Raji (cell line): ENCODE measurements around the gene PSMF1.

Source experiments
- POLR2A ChIP-seq: IDR thresholded peaks from 2 replicates; pipeline ENCODE4 v1.6.1; 2011; ENCODE audit warnings: low read depth, low read length, control low read depth; ENCODE audit not compliant: insufficient read depth

Gene PSMF1

DNA sequence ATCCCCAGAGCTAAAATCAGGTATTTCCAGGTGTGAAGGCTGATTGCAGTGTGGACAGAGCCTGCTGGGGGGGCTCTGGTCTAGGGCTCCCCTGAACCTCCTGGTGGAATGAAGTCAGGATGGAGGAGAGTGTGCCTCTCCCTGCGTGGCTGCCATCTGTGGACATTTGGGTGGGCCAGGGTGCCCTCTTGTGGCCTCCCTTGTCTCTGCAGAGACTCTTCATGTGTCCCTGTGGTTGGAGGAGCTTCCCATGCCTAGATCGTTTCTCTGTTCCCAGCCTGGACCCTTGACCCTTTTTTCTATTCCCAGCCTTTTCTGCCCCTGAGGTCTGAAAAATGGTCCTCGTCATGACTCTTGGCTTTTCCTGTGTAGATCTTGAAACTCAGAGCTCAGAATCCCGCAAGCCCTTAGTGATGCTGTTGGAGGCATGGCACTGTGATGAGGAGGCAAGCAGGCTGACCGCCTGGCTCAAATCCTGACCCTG is 9.9 kb upstream of the PSMF1 start:
- no peak for TF ChIP-seq POLR2A

DNA sequence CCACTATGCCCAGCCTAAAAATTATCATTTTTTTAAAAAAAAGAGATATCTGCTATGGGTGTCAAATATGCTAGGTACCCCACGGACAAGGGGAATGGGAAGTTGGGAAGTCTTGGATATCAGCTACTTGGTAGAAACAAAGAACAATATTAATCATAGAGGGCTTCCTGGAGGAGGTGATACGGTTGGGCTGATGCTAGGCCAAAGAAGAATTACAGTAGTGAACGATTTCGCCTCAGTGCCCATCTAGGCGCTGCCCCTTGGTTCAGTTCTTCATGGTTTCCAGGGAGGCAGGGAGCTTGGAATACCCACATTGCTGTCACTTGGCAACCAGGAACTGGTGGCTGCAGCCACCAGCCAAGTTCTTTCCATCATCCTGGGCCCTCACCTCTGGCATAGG is 5.5 kb upstream of the PSMF1 start:
- TF ChIP-seq POLR2A, result no peak

DNA sequence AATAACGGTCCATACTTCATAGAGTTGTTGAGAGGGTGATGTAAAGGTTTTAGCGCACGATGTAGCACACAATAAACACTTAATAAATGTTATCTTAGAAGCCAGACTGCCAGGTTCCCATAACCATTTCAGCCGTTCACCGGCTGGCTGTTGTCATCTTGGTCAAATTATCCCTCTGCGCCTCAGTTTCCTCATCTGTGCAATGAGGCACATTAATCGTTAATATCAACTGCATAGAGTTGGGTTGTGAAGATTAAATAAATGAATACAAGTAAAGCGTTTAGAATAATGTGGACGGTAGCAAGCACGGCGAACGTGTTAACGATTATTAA is 432 bp upstream of the PSMF1 start:
- TF ChIP-seq POLR2A, result no peak

DNA sequence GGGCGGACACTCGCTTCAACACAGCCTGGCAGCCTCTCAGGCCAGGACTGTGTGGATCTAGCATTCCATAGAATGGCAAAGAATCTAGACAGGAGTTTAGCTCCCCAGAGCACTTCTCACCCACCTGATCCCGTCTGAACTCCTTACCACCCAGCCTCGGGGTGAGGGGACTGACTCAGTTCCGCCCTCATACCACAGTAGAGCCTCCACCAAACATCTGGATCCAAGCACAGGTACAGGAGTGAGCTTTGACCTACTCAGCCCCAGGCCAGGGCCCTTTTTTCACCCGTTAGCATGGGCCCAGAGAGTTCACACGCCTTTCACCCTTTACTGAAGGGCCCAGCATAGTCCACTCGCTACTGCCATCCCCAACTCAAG is 715 bp downstream of the PSMF1 start:
- no peak for TF ChIP-seq POLR2A

DNA sequence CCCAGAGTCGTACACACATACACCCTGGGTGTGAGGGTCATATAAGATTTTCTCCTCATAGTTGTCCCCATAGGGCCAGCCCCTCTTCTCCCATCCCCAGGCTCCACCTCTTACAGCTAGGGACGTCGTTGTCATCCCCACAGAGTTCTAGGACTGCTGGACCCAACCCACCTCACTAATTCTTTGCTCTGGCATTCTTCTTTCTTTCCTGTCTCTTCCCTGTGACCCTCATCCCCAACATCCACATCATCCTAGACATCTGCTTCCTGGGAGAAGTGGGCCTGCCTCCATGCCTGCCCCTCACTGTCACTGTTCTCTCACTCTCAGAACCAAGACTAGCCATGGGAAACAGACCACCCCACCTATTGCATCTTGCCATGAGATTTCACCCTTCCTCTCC is 1.1 kb downstream of the PSMF1 start:
- TF ChIP-seq POLR2A, result no peak

DNA sequence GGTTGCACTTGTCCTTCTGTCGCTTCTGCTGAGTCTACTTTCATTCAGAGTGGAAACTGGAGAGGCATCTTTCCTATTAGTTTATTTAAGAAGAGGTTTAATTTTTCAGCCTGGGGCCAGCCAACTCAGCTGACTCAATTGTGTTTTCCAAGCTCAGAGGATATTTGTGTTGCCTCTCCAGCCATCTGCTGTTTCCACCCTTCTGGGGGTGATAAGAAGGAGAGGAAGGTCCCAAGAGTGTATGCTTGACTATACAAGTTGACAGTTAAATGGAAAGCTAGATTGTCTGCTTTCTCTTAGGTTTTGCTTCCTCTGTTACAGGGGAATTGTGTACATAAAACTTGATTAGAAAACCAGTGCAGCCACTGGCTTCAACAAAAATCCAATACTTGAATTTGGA is 3.0 kb downstream of the PSMF1 start:
- TF ChIP-seq POLR2A, result no peak

DNA sequence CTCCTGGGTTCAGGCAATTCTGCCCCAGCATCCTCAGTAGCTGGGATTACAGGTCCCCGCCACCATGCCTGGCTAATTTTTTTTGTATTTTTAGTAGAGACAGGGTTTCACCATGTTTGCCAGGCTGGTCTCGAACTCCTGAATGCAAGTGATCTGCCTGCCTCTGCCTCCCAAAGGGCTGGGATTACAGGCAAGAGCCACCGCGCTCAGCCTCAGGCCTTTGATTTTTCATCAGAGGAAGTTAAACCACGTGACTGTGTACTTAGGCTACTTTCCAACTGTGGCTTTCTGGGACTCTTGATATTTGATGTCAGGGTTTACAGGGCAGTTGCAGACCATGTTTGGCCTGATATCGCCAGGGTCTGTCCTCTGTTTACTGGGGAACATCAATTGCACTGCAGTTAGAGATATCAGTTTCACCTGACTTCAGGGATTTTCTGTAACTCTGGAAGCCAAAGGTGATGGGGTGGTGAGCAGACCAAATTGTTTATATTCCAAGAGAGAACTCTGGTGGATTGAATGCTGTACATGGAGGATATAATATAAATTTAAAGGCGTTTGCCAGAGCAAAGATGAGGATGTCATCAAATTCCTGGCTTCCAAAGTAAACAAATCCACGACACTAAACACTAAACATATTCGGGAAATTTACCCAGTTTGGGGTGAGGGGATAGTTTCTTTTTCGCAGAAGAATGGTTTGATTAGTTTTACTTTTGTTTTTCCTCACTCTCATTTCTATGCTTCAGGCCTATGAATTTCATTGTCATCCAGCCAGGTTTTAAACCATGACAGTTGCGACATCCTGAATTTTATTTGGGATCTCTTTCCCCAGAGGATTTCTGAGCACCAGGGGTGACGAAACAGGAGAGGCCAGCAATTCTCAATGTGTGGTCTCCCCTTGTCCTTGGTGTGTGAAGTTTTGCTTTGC is 4.2 kb downstream of the PSMF1 start:
- no peak for TF ChIP-seq POLR2A

DNA sequence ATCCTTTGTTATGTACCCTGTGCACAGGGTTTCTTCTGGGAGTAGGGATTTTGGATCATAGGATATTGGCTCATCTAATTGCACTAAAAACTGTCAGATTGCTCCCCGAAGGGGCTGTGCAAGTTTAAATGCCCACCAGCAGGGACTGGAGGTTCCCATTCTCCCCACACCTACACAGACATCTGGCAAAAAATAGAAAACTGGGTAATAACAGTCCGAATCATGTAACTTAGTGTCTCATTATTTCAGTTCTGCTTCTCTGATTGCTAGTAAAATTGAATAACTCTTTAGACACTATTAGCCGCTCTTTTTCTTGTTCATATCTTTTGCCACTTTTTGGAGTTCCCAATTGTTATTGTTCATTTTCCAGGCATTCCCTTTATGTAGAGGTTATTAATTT is 5.3 kb downstream of the PSMF1 start:
- no peak for TF ChIP-seq POLR2A

DNA sequence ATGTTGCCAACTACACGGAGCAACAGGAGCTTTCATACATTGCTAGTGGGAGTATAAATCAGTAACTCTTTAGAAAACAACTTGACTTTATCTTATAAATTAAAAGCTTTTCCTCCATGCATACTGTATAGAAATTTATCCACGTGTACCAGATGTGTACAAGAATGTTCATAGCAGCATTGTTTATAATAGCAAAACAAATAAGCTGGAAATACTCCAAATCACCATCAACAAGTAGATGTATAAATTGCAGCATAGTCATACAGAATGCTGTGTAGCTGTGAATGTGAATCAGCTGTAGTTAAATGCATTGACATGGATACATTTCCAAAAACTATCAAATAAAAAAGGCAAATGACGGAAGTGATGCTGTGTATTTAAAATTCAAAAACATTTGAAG is 6.0 kb downstream of the PSMF1 start:
- no peak for TF ChIP-seq POLR2A

DNA sequence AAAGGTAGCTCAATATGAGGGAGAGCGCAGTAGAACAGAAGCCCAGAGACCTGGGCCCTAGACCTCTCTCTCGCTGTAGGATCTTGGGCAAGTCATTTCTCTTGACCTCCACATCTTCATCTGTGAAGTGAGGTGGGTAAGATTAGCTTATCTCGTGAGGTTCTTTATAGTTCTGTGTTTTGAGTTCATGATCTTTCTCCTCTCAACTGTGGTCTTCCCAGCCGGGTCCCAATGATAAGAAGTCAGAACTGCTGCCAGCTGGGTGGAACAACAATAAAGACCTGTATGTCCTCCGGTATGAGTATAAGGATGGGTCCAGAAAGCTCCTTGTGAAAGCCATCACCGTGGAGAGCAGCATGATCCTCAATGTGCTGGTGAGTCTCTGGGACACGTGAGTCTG is 6.9 kb downstream of the PSMF1 start:
- TF ChIP-seq POLR2A, result no peak

DNA sequence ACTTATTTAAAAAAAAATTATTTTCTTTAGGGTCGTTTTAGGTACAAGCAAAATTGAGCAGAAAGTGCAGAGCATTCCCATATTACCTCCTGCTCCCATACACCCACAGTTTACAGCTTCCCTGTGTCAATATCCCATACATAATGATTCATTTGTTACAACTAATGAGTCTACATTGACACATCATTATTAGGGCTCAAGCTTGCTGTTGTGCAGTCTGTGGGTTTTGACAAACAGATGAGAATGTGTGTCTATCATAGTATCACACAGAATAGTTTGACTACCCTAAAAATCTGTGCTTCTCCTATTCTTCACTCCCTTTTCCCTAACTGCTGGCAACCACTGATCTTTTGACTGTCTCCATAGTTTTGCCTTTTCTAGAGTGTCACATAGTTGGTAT is 9.4 kb downstream of the PSMF1 start:
- TF ChIP-seq POLR2A, result no peak

DNA sequence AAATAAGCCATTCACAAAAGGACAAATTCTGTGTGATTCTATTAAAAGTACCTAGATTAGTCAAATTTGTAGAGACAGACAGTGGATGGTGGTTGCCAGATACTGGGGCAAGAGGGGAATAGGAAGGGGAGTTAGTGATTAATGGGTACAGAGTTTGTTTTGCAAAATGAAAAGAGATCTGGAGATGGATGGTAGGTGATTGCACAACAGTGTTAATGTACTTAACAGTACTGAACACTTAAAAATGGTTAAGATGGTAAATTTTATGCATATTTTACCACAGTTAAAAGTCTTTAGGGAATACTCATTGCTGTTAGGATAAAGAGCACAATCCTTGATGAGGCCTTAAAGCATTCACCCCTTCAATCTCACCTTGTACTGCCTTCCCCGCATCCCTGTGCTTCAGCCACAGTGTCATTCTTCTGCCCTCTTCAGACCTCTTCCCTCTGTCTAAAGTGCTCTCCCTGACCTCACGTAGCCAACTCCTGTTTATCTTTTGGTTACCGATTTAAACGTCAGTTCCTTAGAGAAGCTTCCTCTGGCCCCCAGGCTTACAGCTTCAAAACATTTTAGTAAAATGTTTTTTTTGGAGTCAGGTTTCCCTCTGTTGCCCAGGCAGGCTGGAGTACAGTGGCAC is 11.8 kb downstream of the PSMF1 start:
- no peak for TF ChIP-seq POLR2A

DNA sequence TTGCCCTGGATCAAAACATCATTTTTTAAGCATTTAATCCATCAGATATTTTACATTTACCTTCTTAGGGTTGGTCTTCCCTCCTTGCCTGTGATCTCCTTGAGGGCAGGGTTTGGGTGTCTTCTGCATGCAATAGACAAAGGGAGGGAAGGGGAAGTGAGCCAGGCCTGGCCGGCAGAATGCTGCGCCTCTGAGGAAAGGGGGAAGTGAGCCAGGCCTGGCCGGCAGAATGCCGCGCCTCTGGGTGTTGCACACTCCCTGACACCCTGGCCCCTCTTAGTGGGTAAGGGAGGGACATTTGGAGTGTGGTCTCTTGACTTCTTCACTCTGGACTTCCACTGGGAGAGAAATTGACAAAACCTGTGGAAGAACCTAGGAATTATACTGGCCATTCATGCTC is 12.4 kb downstream of the PSMF1 start:
- TF ChIP-seq POLR2A, result no peak

DNA sequence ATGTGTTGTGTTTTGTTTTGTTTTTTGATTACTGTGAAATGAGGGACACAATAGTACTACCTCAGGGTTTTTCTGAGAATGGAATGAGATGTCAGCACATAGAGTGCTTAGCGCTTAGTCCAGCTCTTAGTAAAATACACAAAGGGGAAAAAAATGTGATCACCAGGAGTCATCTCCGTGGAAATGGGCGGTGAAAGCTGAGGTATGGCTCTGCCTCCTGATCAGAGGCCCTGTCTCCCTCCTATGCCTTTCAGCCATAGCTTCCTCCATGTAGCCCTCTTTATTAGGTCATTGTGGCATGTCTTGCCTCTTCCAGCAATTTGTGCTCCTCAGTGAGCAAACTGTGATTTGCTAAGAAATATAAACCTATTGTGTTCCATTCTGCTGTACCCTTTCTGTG is 13.0 kb downstream of the PSMF1 start:
- no peak for TF ChIP-seq POLR2A

DNA sequence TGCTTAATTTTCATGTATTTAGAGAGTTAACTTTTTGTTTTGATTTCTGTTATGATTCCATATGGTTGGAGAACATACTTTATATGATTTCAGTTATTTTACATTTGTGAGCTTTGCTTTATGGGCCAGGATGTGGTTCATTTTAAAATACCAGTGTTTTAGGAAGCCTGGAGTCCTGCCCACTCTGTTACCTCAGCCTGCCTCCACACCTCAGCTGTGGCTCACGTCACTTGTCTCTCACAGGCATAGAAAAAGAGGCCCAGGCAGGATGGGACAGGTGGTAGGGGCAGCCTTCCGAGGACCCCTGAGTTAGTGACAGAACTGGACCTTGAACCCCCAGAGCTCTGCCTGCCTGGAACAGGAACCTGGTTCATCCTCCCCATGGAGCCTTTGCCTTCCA is 16.0 kb downstream of the PSMF1 start:
- no peak for TF ChIP-seq POLR2A

DNA sequence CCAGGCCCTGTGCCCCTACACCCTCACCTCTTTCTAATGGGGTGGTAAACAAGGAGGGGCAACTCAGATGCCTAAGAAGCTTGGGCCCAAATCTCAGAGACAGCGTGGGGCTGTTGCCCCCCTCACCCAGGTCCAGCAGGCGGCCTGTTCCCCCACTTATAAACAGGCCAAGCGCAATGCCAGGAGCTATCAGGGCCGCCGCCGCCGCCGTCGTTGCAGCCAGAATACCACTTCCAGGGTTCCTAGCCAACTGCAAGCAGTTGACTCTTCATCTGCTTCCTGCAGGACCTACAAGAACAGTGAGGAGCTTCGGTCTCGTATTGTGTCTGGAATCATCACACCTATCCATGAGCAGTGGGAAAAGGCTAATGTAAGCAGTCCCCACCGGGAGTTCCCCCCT is 16.4 kb downstream of the PSMF1 start:
- TF ChIP-seq POLR2A, result no peak
